HepG2 (cell line): ENCODE results near the gene LYST.

Source experiments
- CTCF ChIP-seq: sonication (generic); formaldehyde crosslinking; IDR thresholded peaks from 2 replicates; pipeline ENCODE4 v1.5.0; 2020; ENCODE audit warnings: mild to moderate bottlenecking, missing genetic modification reagents, moderate library complexity
- ETS1 ChIP-seq: sonication (generic); formaldehyde crosslinking; IDR thresholded peaks from 2 replicates; pipeline ENCODE4 v1.4.0; 2020; ENCODE audit warnings: missing genetic modification reagents
- GATAD2A ChIP-seq: IDR thresholded peaks from 2 replicates; pipeline ENCODE4 v1.6.1; 2016
- HOMEZ ChIP-seq: IDR thresholded peaks from 2 replicates; pipeline ENCODE4 v1.6.1; 2016; ENCODE audit warnings: low read depth
- MXI1 ChIP-seq: IDR thresholded peaks from 3 replicates; pipeline ENCODE4 v1.6.1; 2012; ENCODE audit warnings: low read depth, low read length, inconsistent platforms, borderline replicate concordance
- SATB2 ChIP-seq: sonication (generic); formaldehyde crosslinking; IDR thresholded peaks from 2 replicates; pipeline ENCODE4 v1.5.0; 2020; ENCODE audit warnings: missing genetic modification reagents
- SMYD3 ChIP-seq: sonication (generic); formaldehyde crosslinking; IDR thresholded peaks from 2 replicates; pipeline ENCODE4 v1.8.1; 2023; ENCODE audit warnings: mild to moderate bottlenecking, missing genetic modification reagents
- SP1 ChIP-seq, 2 experiments: fragments of 450-650 bp in 1 of 2; sonication (generic) in 1 of 2; formaldehyde crosslinking in 1 of 2; IDR thresholded peaks; 2 replicates each; pipeline versions ENCODE4 v1.4.0 to v1.6.1; 2016 to 2020; ENCODE audit warnings: missing genetic modification reagents in 1 of 2

GRCh38 chr1:235851939-235852338 is 14.8 kb downstream of the LYST start:
- TF ChIP-seq SMYD3, result no peak
- TF ChIP-seq HOMEZ (CRISPR knock-in tag), result no peak
- TF ChIP-seq MXI1, result no peak
- no peak for TF ChIP-seq SP1 (IDR thresholded peaks at IDR 0.05)
- TF ChIP-seq SP1 (CRISPR knock-in tag; IDR thresholded peaks at IDR 0.05), result no peak
- no peak for TF ChIP-seq GATAD2A (CRISPR knock-in tag)
- TF ChIP-seq CTCF (CRISPR knock-in tag), result no peak
- TF ChIP-seq SATB2 (CRISPR knock-in tag), result no peak
- no peak for TF ChIP-seq ETS1 (CRISPR knock-in tag)
